Tibial nerve (tissue), 4 donors: ENCODE measurements around the gene ZFYVE26.

Experiments used
- CTCF ChIP-seq, 5 experiments: fragments of 200-600 bp in 3 of 5; fragments of 450-650 bp in 2 of 5; sonication (generic) in 3 of 5; IDR thresholded peaks; one replicate each; pipeline ENCODE4 v1.5.1; 2016 to 2019; ENCODE audit warnings: antibody characterized with exemption in 5 of 5, mild to moderate bottlenecking in 3 of 5, moderate library complexity in 2 of 5
- EP300 ChIP-seq, 2 donors: sonication (generic); formaldehyde crosslinking; IDR thresholded peaks; one replicate each; pipeline ENCODE4 v1.6.1; 2017; ENCODE audit warnings: antibody characterized with exemption in 2 of 2, mild to moderate bottlenecking in 1 of 2

GRCh38 chr14:67766035-67766680, 50.2 kb downstream of the ZFYVE26 start:
- TF ChIP-seq CTCF (IDR thresholded peaks at IDR 0.05) (no peak), EP300 (IDR thresholded peaks at IDR 0.05) (no peak)
